Fibroblast of skin of right biceps (primary cell): Measurements from ENCODE around the gene RALGAPB.

Experiments used
- DNase-seq: peaks from one replicate; pipeline ENCODE4 v3.0.0-alpha.2; 2013

The RALGAPB gene

GRCh38 chr20:38617830-38618196, 145.2 kb downstream of the RALGAPB start:
- DNase-seq = no peak

GRCh38 chr20:38620441-38620840, 147.8 kb downstream of the RALGAPB start:
- no peak for DNase-seq

GRCh38 chr20:38623061-38623460, 150.4 kb downstream of the RALGAPB start:
- DNase-seq = no peak

GRCh38 chr20:38624084-38624483, 151.4 kb downstream of the RALGAPB start:
- no peak for DNase-seq

GRCh38 chr20:38625896-38626295, 153.3 kb downstream of the RALGAPB start:
- DNase-seq = no peak

- no peak for DNase-seq
Observed at GRCh38 chr20:38626921-38627659, 154.4 kb downstream of the RALGAPB start.
